Neural progenitor cell (in vitro differentiated cells): Measurements from ENCODE around the gene MX1.

Experiments used
- EZH2 ChIP-seq: fragments of 200-600 bp; sonication (generic); IDR thresholded peaks from 2 replicates; pipeline ENCODE4 v1.6.1; 2017; ENCODE audit warnings: antibody characterized with exemption, mild to moderate bottlenecking, moderate library complexity
- EZH2phosphoT487 ChIP-seq: fragments of 200-600 bp; sonication (generic); IDR thresholded peaks from 2 replicates; pipeline ENCODE4 v1.6.1; 2017; ENCODE audit warnings: antibody characterized with exemption
- TF ChIP-seq, protein P1 (sequence below): fragments of 200-600 bp; sonication (generic); IDR thresholded peaks from 2 replicates; pipeline ENCODE4 v1.5.1; 2017; ENCODE audit warnings: antibody characterized with exemption, mild to moderate bottlenecking

DNA sequence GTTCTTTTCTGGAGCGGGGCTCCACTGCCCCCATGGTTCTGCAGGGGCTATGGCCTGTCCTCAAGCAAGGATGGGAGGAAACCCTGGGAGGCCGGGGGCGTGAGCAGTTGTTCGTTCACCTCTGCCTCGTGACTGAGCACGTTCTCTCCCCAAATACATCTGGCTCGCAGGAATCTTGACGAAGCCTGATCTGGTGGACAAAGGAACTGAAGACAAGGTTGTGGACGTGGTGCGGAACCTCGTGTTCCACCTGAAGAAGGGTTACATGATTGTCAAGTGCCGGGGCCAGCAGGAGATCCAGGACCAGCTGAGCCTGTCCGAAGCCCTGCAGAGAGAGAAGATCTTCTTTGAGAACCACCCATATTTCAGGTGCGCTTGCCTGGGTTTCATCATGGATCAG lies 15.5 kb downstream of the MX1 start:
- no peak for TF ChIP-seq EZH2
- TF ChIP-seq, protein P1, sequence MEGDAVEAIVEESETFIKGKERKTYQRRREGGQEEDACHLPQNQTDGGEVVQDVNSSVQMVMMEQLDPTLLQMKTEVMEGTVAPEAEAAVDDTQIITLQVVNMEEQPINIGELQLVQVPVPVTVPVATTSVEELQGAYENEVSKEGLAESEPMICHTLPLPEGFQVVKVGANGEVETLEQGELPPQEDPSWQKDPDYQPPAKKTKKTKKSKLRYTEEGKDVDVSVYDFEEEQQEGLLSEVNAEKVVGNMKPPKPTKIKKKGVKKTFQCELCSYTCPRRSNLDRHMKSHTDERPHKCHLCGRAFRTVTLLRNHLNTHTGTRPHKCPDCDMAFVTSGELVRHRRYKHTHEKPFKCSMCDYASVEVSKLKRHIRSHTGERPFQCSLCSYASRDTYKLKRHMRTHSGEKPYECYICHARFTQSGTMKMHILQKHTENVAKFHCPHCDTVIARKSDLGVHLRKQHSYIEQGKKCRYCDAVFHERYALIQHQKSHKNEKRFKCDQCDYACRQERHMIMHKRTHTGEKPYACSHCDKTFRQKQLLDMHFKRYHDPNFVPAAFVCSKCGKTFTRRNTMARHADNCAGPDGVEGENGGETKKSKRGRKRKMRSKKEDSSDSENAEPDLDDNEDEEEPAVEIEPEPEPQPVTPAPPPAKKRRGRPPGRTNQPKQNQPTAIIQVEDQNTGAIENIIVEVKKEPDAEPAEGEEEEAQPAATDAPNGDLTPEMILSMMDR, result no peak
- TF ChIP-seq EZH2phosphoT487, result no peak
